BLaER1 treated with 17β-estradiol and CSF1 and Interleukin-3, amounts not matched to agents 10 nM and 100 nM (cell line): ENCODE measurements around the gene TMEM184B.

ENCODE experiments used
- H3K27ac ChIP-seq, 11 experiments: shearing (Covaris generic); formaldehyde crosslinking; 2 replicates each; pipeline ENCODE4 v1.8.1; 2022
- H3K27me3 ChIP-seq, 11 experiments: shearing (Covaris generic); formaldehyde crosslinking; 2 replicates each; pipeline ENCODE4 v1.8.1; 2022
- H3K36me3 ChIP-seq, 11 experiments: shearing (Covaris generic); formaldehyde crosslinking; 2 replicates each; pipeline ENCODE4 v1.8.1; 2022
- H3K4me1 ChIP-seq, 10 experiments: shearing (Covaris generic); formaldehyde crosslinking; 2 replicates each; pipeline ENCODE4 v1.8.1; 2022
- H3K4me2 ChIP-seq, 11 experiments: shearing (Covaris generic); formaldehyde crosslinking; 2 replicates each; pipeline ENCODE4 v1.8.1; 2022
- H3K4me3 ChIP-seq, 10 experiments: shearing (Covaris generic); formaldehyde crosslinking; 2 replicates each; pipeline ENCODE4 v1.8.1; 2022
- H3K9ac ChIP-seq, 11 experiments: shearing (Covaris generic); formaldehyde crosslinking; 2 replicates each; pipeline ENCODE4 v1.8.1; 2022
- H3K9me3 ChIP-seq, 11 experiments: shearing (Covaris generic); formaldehyde crosslinking; replicated peaks in 1 of 11; 2 replicates each; pipeline ENCODE4 v1.8.1; 2022
- H4K20me1 ChIP-seq, 11 experiments: shearing (Covaris generic); formaldehyde crosslinking; 2 replicates each; pipeline ENCODE4 v1.8.1; 2022
- Cebpa-rat ChIP-seq, 11 experiments: shearing (Covaris generic); IDR thresholded peaks; 2 replicates each; pipeline ENCODE4 v1.8.1; 2022

Gene TMEM184B

GRCh38 chr22:38211556-38211955 is 61.3 kb downstream of the TMEM184B start:
- Histone ChIP-seq H3K36me3 (peaks cover 0 to 44% (median 8%) of the 10 kb centered on the region in 11 experiments; a peak in 13 of 22 replicates), H3K27ac (no peak overlapping the region), H3K9ac (no peak overlapping the region; a peak in 1 of 22 replicates), H4K20me1 (peaks cover 4 to 79% (median 33%) of the 10 kb centered on the region in 11 experiments; a peak in 15 of 22 replicates), H3K9me3 (no peaks in the 10 kb centered on the region), H3K4me2 (peak overlapping the region in 3 of 11 experiments; percentile 87 to 92 (median 88); a peak in 6 of 22 replicates), H3K27me3 (no peaks in the 10 kb centered on the region), H3K4me3 (no peak overlapping the region), H3K4me1 (peaks cover 16 to 100% (median 63%) of the 10 kb centered on the region in 10 experiments)
- TF ChIP-seq Cebpa-rat (IDR thresholded peaks at IDR 0.05), result no peak

- peaks cover 30 to 100% (median 62%) of the 10 kb centered on the region in 10 experiments for H3K4me1 ChIP-seq
- peak overlapping the region in 1 of 11 experiments; percentile 14; a peak in 1 of 22 replicates for H3K9ac ChIP-seq
- H4K20me1 ChIP-seq, result peaks cover 22 to 100% (median 52%) of the 10 kb centered on the region in 11 experiments
- no peaks in the 10 kb centered on the region for H3K9me3 ChIP-seq
- H3K27ac ChIP-seq, result peak overlapping the region in 1 of 11 experiments; percentile 3; a peak in 2 of 22 replicates
- TF ChIP-seq Cebpa-rat (IDR thresholded peaks at IDR 0.05), result no peak
- peak overlapping the region in 5 of 11 experiments; percentile 18 to 99 (median 87); a peak in 10 of 22 replicates for H3K4me2 ChIP-seq
- no peaks in the 10 kb centered on the region for H3K27me3 ChIP-seq
- peaks cover 0 to 29% (median 0%) of the 10 kb centered on the region in 11 experiments; a peak in 4 of 22 replicates for H3K36me3 ChIP-seq
- peak overlapping the region in 1 of 10 experiments; percentile 1; a peak in 1 of 20 replicates for H3K4me3 ChIP-seq
These were observed 64.2 kb downstream of the TMEM184B start for GRCh38 chr22:38208551-38208968.

- H3K4me3 ChIP-seq, result peak overlapping the region in 1 of 10 experiments; percentile 1; a peak in 1 of 20 replicates
- H3K27ac ChIP-seq, result peak overlapping the region in 1 of 11 experiments; percentile 3; a peak in 1 of 22 replicates
- peaks cover 30 to 100% (median 62%) of the 10 kb centered on the region in 10 experiments for H3K4me1 ChIP-seq
- no peaks in the 10 kb centered on the region for H3K27me3 ChIP-seq
- H3K9ac ChIP-seq, result peak overlapping the region in 2 of 11 experiments; percentile 14 to 39; a peak in 2 of 22 replicates
- peaks cover 22 to 100% (median 49%) of the 10 kb centered on the region in 11 experiments for H4K20me1 ChIP-seq
- no peak for TF ChIP-seq Cebpa-rat (IDR thresholded peaks at IDR 0.05)
- no peaks in the 10 kb centered on the region for H3K9me3 ChIP-seq
- H3K4me2 ChIP-seq, result peak overlapping the region in 5 of 11 experiments; percentile 18 to 99 (median 87); a peak in 10 of 22 replicates
- H3K36me3 ChIP-seq, result peaks cover 0 to 29% (median 0%) of the 10 kb centered on the region in 11 experiments; a peak in 4 of 22 replicates
These were observed 64.8 kb downstream of the TMEM184B start for GRCh38 chr22:38207898-38208432.

- Histone ChIP-seq H4K20me1 (peaks cover 22 to 86% (median 49%) of the 10 kb centered on the region in 11 experiments), H3K9ac (peak overlapping the region in 7 of 11 experiments; percentile 1 to 98 (median 91); a peak in 9 of 22 replicates), H3K4me1 (peaks cover 45 to 88% (median 65%) of the 10 kb centered on the region in 10 experiments), H3K36me3 (peaks cover 0 to 18% (median 0%) of the 10 kb centered on the region in 11 experiments; a peak in 4 of 22 replicates), H3K27ac (peak overlapping the region in 3 of 11 experiments; percentile 12 to 35 (median 28); a peak in 4 of 22 replicates), H3K4me2 (peak overlapping the region; percentile 90 to 100 (median 99)), H3K4me3 (peak overlapping the region in 3 of 10 experiments; percentile 90 to 100 (median 94); a peak in 6 of 20 replicates), H3K27me3 (no peaks in the 10 kb centered on the region), H3K9me3 (no peaks in the 10 kb centered on the region)
- no peak for TF ChIP-seq Cebpa-rat (IDR thresholded peaks at IDR 0.05)
These were observed 67.3 kb downstream of the TMEM184B start for GRCh38 chr22:38205261-38206128.

- peak overlapping the region; percentile 90 to 100 (median 99) for H3K4me2 ChIP-seq
- peaks cover 52 to 88% (median 65%) of the 10 kb centered on the region in 10 experiments for H3K4me1 ChIP-seq
- no peaks in the 10 kb centered on the region for H3K9me3 ChIP-seq
- TF ChIP-seq Cebpa-rat (IDR thresholded peaks at IDR 0.05), result no peak
- H3K27ac ChIP-seq, result peak overlapping the region in 7 of 11 experiments; percentile 12 to 95 (median 57); a peak in 9 of 22 replicates
- H4K20me1 ChIP-seq, result peaks cover 22 to 79% (median 45%) of the 10 kb centered on the region in 11 experiments
- H3K9ac ChIP-seq, result peak overlapping the region; percentile 21 to 98 (median 89); a peak in 12 of 22 replicates
- H3K36me3 ChIP-seq, result peaks cover 0 to 18% (median 0%) of the 10 kb centered on the region in 11 experiments; a peak in 4 of 22 replicates
- H3K27me3 ChIP-seq, result no peaks in the 10 kb centered on the region
- H3K4me3 ChIP-seq, result peak overlapping the region in 4 of 10 experiments; percentile 90 to 100 (median 96); a peak in 9 of 20 replicates
These were observed 68.0 kb downstream of the TMEM184B start for GRCh38 chr22:38204784-38205183.

- no peaks in the 10 kb centered on the region for H3K27me3 ChIP-seq
These were observed 68.8 kb downstream of the TMEM184B start for GRCh38 chr22:38203855-38204514.

GRCh38 chr22:38203090-38203810 is 69.6 kb downstream of the TMEM184B start:
- Histone ChIP-seq H3K9me3 (no peaks in the 10 kb centered on the region), H3K27me3 (no peaks in the 10 kb centered on the region), H3K27ac (peak overlapping the region; percentile 71 to 97 (median 87)), H3K9ac (peak overlapping the region; percentile 81 to 98 (median 91)), H3K4me1 (peaks cover 67 to 88% (median 71%) of the 10 kb centered on the region in 10 experiments), H3K4me2 (peak overlapping the region; percentile 90 to 100 (median 99)), H3K36me3 (peaks cover 0 to 15% (median 0%) of the 10 kb centered on the region in 11 experiments; a peak in 4 of 22 replicates), H3K4me3 (peak overlapping the region; percentile 83 to 100 (median 90)), H4K20me1 (peaks cover 22 to 63% (median 43%) of the 10 kb centered on the region in 11 experiments)
- no peak for TF ChIP-seq Cebpa-rat (IDR thresholded peaks at IDR 0.05)

More at GRCh38 chr22:38203855-38204514, 68.8 kb downstream of the TMEM184B start:
- peak overlapping the region; percentile 90 to 100 (median 99) for H3K4me2 ChIP-seq
- peaks cover 0 to 18% (median 0%) of the 10 kb centered on the region in 11 experiments; a peak in 4 of 22 replicates for H3K36me3 ChIP-seq
- no peaks in the 10 kb centered on the region for H3K9me3 ChIP-seq
- no peak for TF ChIP-seq Cebpa-rat (IDR thresholded peaks at IDR 0.05)
- H3K9ac ChIP-seq, result peak overlapping the region; percentile 21 to 98 (median 89); a peak in 14 of 22 replicates
- peaks cover 22 to 71% (median 43%) of the 10 kb centered on the region in 11 experiments for H4K20me1 ChIP-seq
- peaks cover 60 to 88% (median 68%) of the 10 kb centered on the region in 10 experiments for H3K4me1 ChIP-seq
- H3K27ac ChIP-seq, result peak overlapping the region in 9 of 11 experiments; percentile 12 to 95 (median 35); a peak in 12 of 22 replicates
- H3K4me3 ChIP-seq, result peak overlapping the region in 9 of 10 experiments; percentile 83 to 100 (median 90); a peak in 15 of 20 replicates
